ENCODE measurements around the gene MAGOHB.

The MAGOHB gene

GRCh38 chr12:10624605-10625004 lies 11.2 kb upstream of the MAGOHB start:
- no peak overlapping the region for H3K4me3 ChIP-seq (ENCODE audit: low read length)
- DNase-seq (ENCODE audit: low read depth) = no peak
- no peak for TF ChIP-seq CTCF (conservative IDR thresholded peaks at IDR 0.05; ENCODE audit: low read depth, low read length)

- no peak for DNase-seq (ENCODE audit: low read depth)
- TF ChIP-seq CTCF (conservative IDR thresholded peaks at IDR 0.05; ENCODE audit: low read depth, low read length) = no peak
- H3K4me3 ChIP-seq (ENCODE audit: low read length) = no peak overlapping the region
Measured at GRCh38 chr12:10623131-10623530, 9.7 kb upstream of the MAGOHB start.

- DNase-seq (ENCODE audit: low read depth) = no peak
- no peak for TF ChIP-seq CTCF (conservative IDR thresholded peaks at IDR 0.05; ENCODE audit: low read depth, low read length)
- H3K4me3 ChIP-seq (ENCODE audit: low read length) = no peak overlapping the region
Measured at GRCh38 chr12:10621278-10621677, 7.9 kb upstream of the MAGOHB start.

GRCh38 chr12:10620078-10620779 lies 6.8 kb upstream of the MAGOHB start:
- no peak for DNase-seq (ENCODE audit: low read depth)
- H3K4me3 ChIP-seq (ENCODE audit: low read length) = no peak overlapping the region
- no peak for TF ChIP-seq CTCF (conservative IDR thresholded peaks at IDR 0.05; ENCODE audit: low read depth, low read length)

GRCh38 chr12:10618338-10618987 lies 5.1 kb upstream of the MAGOHB start:
- no peak for TF ChIP-seq CTCF (conservative IDR thresholded peaks at IDR 0.05; ENCODE audit: low read depth, low read length)
- no peak overlapping the region for H3K4me3 ChIP-seq (ENCODE audit: low read length)
- DNase-seq (ENCODE audit: low read depth) = no peak

GRCh38 chr12:10617863-10618262 lies 4.5 kb upstream of the MAGOHB start:
- no peak for TF ChIP-seq CTCF (conservative IDR thresholded peaks at IDR 0.05; ENCODE audit: low read depth, low read length)
- DNase-seq (ENCODE audit: low read depth) = no peak
- H3K4me3 ChIP-seq (ENCODE audit: low read length) = no peak overlapping the region

- DNase-seq (ENCODE audit: low read depth) = no peak
- TF ChIP-seq CTCF (conservative IDR thresholded peaks at IDR 0.05; ENCODE audit: low read depth, low read length) = no peak
- no peak overlapping the region for H3K4me3 ChIP-seq (ENCODE audit: low read length)
Measured at GRCh38 chr12:10615532-10615931, 2.1 kb upstream of the MAGOHB start.

Measured in retinal pigment epithelial cell (primary cell).